Measurements from ENCODE around the gene C5.
"Not testable (repeated sequence)": the region's sequence is repeated elsewhere in the genome, so short reads cannot be mapped to it uniquely, and the experiment has no call there.

The C5 gene

GRCh38 chr9:121050128-121050988, at the start of gene C5:
C5 (minus strand) TSS chr9:121050275; CDS start chr9:121050246, 29 bp downstream.
- no peak for DNase-seq (ENCODE audit: low read depth in 2 of 2)

GRCh38 chr9:121098567-121099198, 48.6 kb upstream of the C5 start:
- DNase-seq (ENCODE audit: low read depth in 2 of 2): no peak

GRCh38 chr9:121095057-121095456, 45.0 kb upstream of the C5 start:
- DNase-seq (ENCODE audit: low read depth in 2 of 2): no peak

GRCh38 chr9:121090743-121091142, 40.7 kb upstream of the C5 start:
- not testable (repeated sequence) for DNase-seq (ENCODE audit: low read depth in 2 of 2)

GRCh38 chr9:121088576-121088975, 38.5 kb upstream of the C5 start:
- no peak for DNase-seq (ENCODE audit: low read depth in 2 of 2)

- DNase-seq (ENCODE audit: low read depth in 2 of 2): no peak
Measured at GRCh38 chr9:121085661-121086060, 35.6 kb upstream of the C5 start.

- DNase-seq (ENCODE audit: low read depth in 2 of 2): no peak
Measured at GRCh38 chr9:121082075-121082474, 32.0 kb upstream of the C5 start.

GRCh38 chr9:121075251-121076036, 25.4 kb upstream of the C5 start:
- no peak for DNase-seq (ENCODE audit: low read depth in 2 of 2)

GRCh38 chr9:121074370-121075250, 24.5 kb upstream of the C5 start, which contains the start of gene CNTRL:
CNTRL (plus strand) TSS chr9:121074955; CDS start chr9:121088327, 13,372 bp downstream.
- peak; percentile 66 for DNase-seq (ENCODE audit: low read depth in 2 of 2)

- peak; percentile 62 to 65 for DNase-seq (ENCODE audit: low read depth in 2 of 2)
Measured at GRCh38 chr9:121073038-121073437, 23.0 kb upstream of the C5 start.

- no peak for DNase-seq (ENCODE audit: low read depth in 2 of 2)
Measured at GRCh38 chr9:121071756-121072421, 21.8 kb upstream of the C5 start.

- DNase-seq (ENCODE audit: low read depth in 2 of 2): no peak
Measured at GRCh38 chr9:121071370-121071755, 21.3 kb upstream of the C5 start.

GRCh38 chr9:121069396-121069795, 19.3 kb upstream of the C5 start:
- no peak for DNase-seq (ENCODE audit: low read depth in 2 of 2)

GRCh38 chr9:121067640-121068039, 17.6 kb upstream of the C5 start:
- DNase-seq (ENCODE audit: low read depth in 2 of 2): no peak

- no peak for DNase-seq (ENCODE audit: low read depth in 2 of 2)
Measured at GRCh38 chr9:121066850-121067249, 16.8 kb upstream of the C5 start.

GRCh38 chr9:121059998-121060636, 10.0 kb upstream of the C5 start:
- peak in 1 of 2 experiments; percentile 30 for DNase-seq (ENCODE audit: low read depth in 2 of 2)

- no peak for DNase-seq (ENCODE audit: low read depth in 2 of 2)
Measured at GRCh38 chr9:121059513-121059912, 9.4 kb upstream of the C5 start.

GRCh38 chr9:121057821-121058220, 7.7 kb upstream of the C5 start:
- DNase-seq (ENCODE audit: low read depth in 2 of 2): no peak

GRCh38 chr9:121055642-121056143, 5.6 kb upstream of the C5 start:
- DNase-seq (ENCODE audit: low read depth in 2 of 2): no peak

GRCh38 chr9:121053544-121053943, 3.5 kb upstream of the C5 start:
- DNase-seq (ENCODE audit: low read depth in 2 of 2): no peak
